Muscle of leg (tissue), 11 donors: Measurements from ENCODE around the gene CACNA2D1. TPM values are rescaled to one million over a fixed set of nuclear protein-coding genes. Genes with fewer than 3 reads are reported as not detected.

Source experiments
- DNase-seq: peaks from one replicate; pipeline ENCODE4 v3.0.0; 2013
- H3K27ac ChIP-seq: one replicate; pipeline ENCODE4 v1.5.1; 2013; ENCODE audit warnings: mild to moderate bottlenecking, low read length, control low read depth
- H3K27me3 ChIP-seq: one replicate; pipeline ENCODE4 v1.6.1; 2013; ENCODE audit warnings: low read length; ENCODE audit not compliant: control insufficient read depth, insufficient read depth
- H3K36me3 ChIP-seq: one replicate; pipeline ENCODE4 v1.6.1; 2013; ENCODE audit warnings: low read length; ENCODE audit not compliant: control insufficient read depth, insufficient read depth
- H3K4me1 ChIP-seq: one replicate; pipeline ENCODE4 v1.6.1; 2013; ENCODE audit warnings: low read length; ENCODE audit not compliant: control insufficient read depth, insufficient read depth
- H3K4me3 ChIP-seq: one replicate; pipeline ENCODE4 v1.5.1; 2013; ENCODE audit warnings: low read length, control low read depth
- H3K9me3 ChIP-seq: replicated peaks from 2 replicates; pipeline ENCODE4 v1.6.1; 2013; ENCODE audit warnings: low read depth, low read length; ENCODE audit not compliant: control insufficient read depth
- WGBS: methylation state at CpG from one replicate; pipeline ENCODE4 v1.1.5; 2013; ENCODE audit warnings: missing lambda C conversion rate; ENCODE audit not compliant: insufficient coverage; 5-methylcytosine and 5-hydroxymethylcytosine counted together
- polyA plus RNA-seq, 8 donors: library from polyadenylated mRNA; unstranded; fragments of 120-200 nt; gene quantifications; one replicate each; pipeline versions ENCODE4 v1.2.1 to v1.2.3, GENCODE V29; 2013; ENCODE audit warnings: inconsistent platforms in 1 of 8, low replicate concordance in 1 of 8; ENCODE audit not compliant: insufficient read length in 8 of 8, insufficient read depth in 1 of 8
- total RNA-seq: library from RNA; stranded (reverse); fragments of 120-200 nt; gene quantifications from one replicate; pipeline ENCODE4 v1.2.4, GENCODE V29; 2013

The CACNA2D1 gene
- total and polyA plus RNA-seq, 9 donors: 50.5 to 136 (median 89.1) TPM

- no peaks in the 10 kb centered on the region for H3K4me1 ChIP-seq
- no peaks in the 10 kb centered on the region for H3K36me3 ChIP-seq
- H3K27me3 ChIP-seq: no peaks in the 10 kb centered on the region
- no peak overlapping the region for H3K4me3 ChIP-seq
- DNase-seq: peak; percentile 11
- H3K27ac ChIP-seq: no peak overlapping the region
- H3K9me3 ChIP-seq: no peaks in the 10 kb centered on the region
- no CpG with 5 or more reads among the region's 1 CpG for WGBS
These were observed 334.3 kb downstream of the CACNA2D1 start for GRCh38 chr7:82109288-82109687.

- no peak for DNase-seq
- no CpG with 5 or more reads among the region's 3 CpGs for WGBS
- no peak overlapping the region for H3K27ac ChIP-seq
These were observed 337.4 kb downstream of the CACNA2D1 start for GRCh38 chr7:82106201-82106600.

GRCh38 chr7:82105463-82105862 is 338.1 kb downstream of the CACNA2D1 start:
- H3K27ac ChIP-seq: no peak overlapping the region
- no CpG with 5 or more reads among the region's 3 CpGs for WGBS
- DNase-seq: no peak

More at GRCh38 chr7:82106201-82106600, 337.4 kb downstream of the CACNA2D1 start:
- Histone ChIP-seq H3K4me3 (no peak overlapping the region), H3K36me3 (no peaks in the 10 kb centered on the region), H3K9me3 (no peaks in the 10 kb centered on the region), H3K27me3 (no peaks in the 10 kb centered on the region), H3K4me1 (no peaks in the 10 kb centered on the region)

GRCh38 chr7:82098414-82098813 is 345.2 kb downstream of the CACNA2D1 start:
- Histone ChIP-seq H3K27ac (no peak overlapping the region), H3K4me1 (no peaks in the 10 kb centered on the region), H3K27me3 (no peaks in the 10 kb centered on the region), H3K36me3 (no peaks in the 10 kb centered on the region), H3K9me3 (no peaks in the 10 kb centered on the region), H3K4me3 (no peak overlapping the region)
- no CpG with 5 or more reads among the region's 2 CpGs for WGBS
- no peak for DNase-seq

More at GRCh38 chr7:82105463-82105862, 338.1 kb downstream of the CACNA2D1 start:
- Histone ChIP-seq H3K36me3 (no peaks in the 10 kb centered on the region), H3K27me3 (no peaks in the 10 kb centered on the region), H3K4me1 (no peaks in the 10 kb centered on the region), H3K9me3 (no peaks in the 10 kb centered on the region), H3K4me3 (no peak overlapping the region)

GRCh38 chr7:82091126-82091684 is 352.4 kb downstream of the CACNA2D1 start:
- no peak overlapping the region for H3K27ac ChIP-seq
- H3K27me3 ChIP-seq: no peaks in the 10 kb centered on the region
- no peaks in the 10 kb centered on the region for H3K4me1 ChIP-seq
- DNase-seq: peak; percentile 5
- H3K4me3 ChIP-seq: no peak overlapping the region
- H3K9me3 ChIP-seq: no peaks in the 10 kb centered on the region
- whole genome bisulfite sequencing: 80% methylated on average over 2 of the region's 4 CpGs
- H3K36me3 ChIP-seq: no peaks in the 10 kb centered on the region

GRCh38 chr7:82087099-82087498 is 356.5 kb downstream of the CACNA2D1 start:
- DNase-seq: no peak
- H3K9me3 ChIP-seq: no peaks in the 10 kb centered on the region
- no peak overlapping the region for H3K27ac ChIP-seq
- no peak overlapping the region for H3K4me3 ChIP-seq
- WGBS: no CpG with 5 or more reads among the region's 4 CpGs
- no peaks in the 10 kb centered on the region for H3K27me3 ChIP-seq
- H3K36me3 ChIP-seq: no peaks in the 10 kb centered on the region
- H3K4me1 ChIP-seq: no peaks in the 10 kb centered on the region

GRCh38 chr7:82085116-82085515 is 358.5 kb downstream of the CACNA2D1 start:
- Histone ChIP-seq H3K9me3 (no peaks in the 10 kb centered on the region), H3K27me3 (no peaks in the 10 kb centered on the region), H3K4me3 (no peak overlapping the region), H3K4me1 (no peaks in the 10 kb centered on the region), H3K36me3 (peaks cover 6% of the 10 kb centered on the region), H3K27ac (no peak overlapping the region)
- DNase-seq: no peak
- WGBS: no CpG with 5 or more reads among the region's 4 CpGs

GRCh38 chr7:82081644-82082224 is 361.8 kb downstream of the CACNA2D1 start:
- H3K27ac ChIP-seq: no peak overlapping the region
- peaks cover 6% of the 10 kb centered on the region for H3K36me3 ChIP-seq
- no peak for DNase-seq
- H3K9me3 ChIP-seq: no peaks in the 10 kb centered on the region
- H3K27me3 ChIP-seq: no peaks in the 10 kb centered on the region
- WGBS: 80% methylated on average over 11 of the region's 12 CpGs
- no peaks in the 10 kb centered on the region for H3K4me1 ChIP-seq
- H3K4me3 ChIP-seq: no peak overlapping the region

GRCh38 chr7:82080254-82080927 is 363.2 kb downstream of the CACNA2D1 start:
- H3K27me3 ChIP-seq: no peaks in the 10 kb centered on the region
- no peak overlapping the region for H3K4me3 ChIP-seq
- H3K27ac ChIP-seq: no peak overlapping the region
- WGBS: 93% methylated on average over 2 of the region's 4 CpGs
- no peak for DNase-seq
- peaks cover 6% of the 10 kb centered on the region for H3K36me3 ChIP-seq
- no peaks in the 10 kb centered on the region for H3K4me1 ChIP-seq
- no peaks in the 10 kb centered on the region for H3K9me3 ChIP-seq

- Histone ChIP-seq H3K27ac (no peak overlapping the region), H3K9me3 (no peaks in the 10 kb centered on the region), H3K4me1 (no peaks in the 10 kb centered on the region), H3K4me3 (no peak overlapping the region), H3K27me3 (no peaks in the 10 kb centered on the region), H3K36me3 (peaks cover 6% of the 10 kb centered on the region)
- no peak for DNase-seq
- WGBS: 92% methylated on average over 2 of the region's 8 CpGs
These were observed 364.1 kb downstream of the CACNA2D1 start for GRCh38 chr7:82079527-82079926.
